ENCODE measurements around the gene DPY19L2.
"Not testable (repeated sequence)": the region's sequence is repeated elsewhere in the genome, so short reads cannot be mapped to it uniquely, and the experiment has no call there.

The DPY19L2 gene

DNA sequence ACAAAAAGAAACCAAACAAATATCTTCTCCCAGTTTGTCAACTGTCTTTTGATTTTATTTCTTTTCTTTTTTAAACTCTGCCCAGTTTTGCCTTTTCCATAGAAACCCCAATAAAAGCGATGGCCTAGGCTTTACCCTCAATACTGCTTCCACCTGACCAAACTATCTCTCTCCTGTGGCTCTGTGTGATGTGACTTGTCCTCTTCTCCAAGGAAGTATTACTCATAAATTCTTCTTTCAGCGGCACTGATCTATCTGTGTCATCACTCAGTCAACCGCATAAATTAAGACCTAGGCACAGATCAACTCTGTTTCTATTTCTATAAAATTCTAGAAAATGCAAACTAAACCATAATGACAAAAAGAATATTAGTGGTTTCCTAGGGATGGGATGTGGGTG, 9.8 kb downstream of the DPY19L2 start:
- DNase-seq, result not testable (repeated sequence)

DNA sequence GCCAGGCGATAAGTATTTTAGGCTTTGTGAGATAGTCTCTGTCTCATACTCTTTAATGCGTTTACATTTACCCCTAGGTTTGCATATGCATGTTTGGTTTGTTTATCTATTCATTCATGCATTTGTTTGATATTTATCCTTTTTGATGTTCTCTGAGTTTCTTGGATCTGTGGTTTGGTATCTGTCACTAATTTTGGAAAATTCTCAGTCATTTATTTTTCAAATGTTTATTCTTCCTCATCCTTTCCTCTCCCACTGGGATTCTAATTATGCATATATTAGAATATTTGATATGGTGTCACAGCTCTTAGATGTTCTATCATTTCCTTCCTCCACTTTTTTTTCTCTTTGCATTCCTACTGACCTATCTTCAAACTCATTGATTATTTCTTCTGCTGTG, 11.9 kb downstream of the DPY19L2 start:
- DNase-seq, result not testable (repeated sequence)

DNA sequence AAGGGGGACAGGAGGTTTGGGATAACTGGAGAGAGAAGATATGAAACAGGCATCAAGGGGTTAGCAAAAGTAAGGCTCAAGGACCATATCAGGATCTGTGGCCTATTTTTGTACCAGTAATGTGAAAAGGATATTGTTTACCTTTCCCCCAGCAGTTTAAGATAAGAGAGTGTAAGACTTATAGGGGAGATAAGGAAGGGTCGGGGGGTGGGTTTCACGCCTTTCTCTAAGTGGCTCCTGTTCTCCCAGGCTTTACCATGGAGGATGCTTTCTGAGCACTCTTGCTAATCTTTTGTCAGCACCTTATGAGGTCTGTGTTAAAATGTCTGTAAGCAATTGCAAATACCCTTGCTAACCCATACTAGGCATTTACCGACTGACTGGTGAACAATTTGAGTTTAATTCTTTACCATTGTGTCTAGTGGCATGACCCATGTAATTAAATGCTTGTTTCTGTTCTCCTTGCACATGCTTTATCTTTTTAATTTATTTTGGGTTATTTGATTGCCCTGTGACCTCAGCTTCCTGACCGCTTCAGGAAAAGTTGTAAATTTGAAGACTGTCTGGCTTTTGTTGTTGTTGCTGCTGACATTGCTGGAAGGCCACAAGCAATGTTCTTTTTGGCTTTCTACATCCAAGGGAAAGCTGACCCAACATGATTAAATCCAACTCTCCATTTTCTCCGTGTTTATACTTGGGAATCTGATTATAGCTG, 12.6 kb downstream of the DPY19L2 start:
- not testable (repeated sequence) for DNase-seq

DNA sequence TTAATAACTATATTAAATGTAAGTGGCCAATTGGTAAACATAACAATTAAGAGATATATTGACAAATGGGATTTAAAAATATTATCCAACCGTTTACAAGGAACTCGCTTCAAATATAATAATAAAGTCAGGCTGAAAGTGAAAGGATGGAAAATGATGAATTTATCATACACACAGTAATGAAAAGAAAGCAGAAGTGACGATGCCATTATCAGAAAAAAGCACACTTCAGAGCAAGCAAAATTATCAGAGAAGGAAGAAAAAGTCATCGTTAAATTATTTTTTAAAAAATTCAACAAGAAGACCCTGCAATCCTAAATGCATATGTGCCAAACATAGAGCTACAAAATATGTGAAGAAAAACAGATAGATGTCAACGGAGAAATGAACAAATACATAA, 13.8 kb downstream of the DPY19L2 start:
- DNase-seq, result not testable (repeated sequence)

DNA sequence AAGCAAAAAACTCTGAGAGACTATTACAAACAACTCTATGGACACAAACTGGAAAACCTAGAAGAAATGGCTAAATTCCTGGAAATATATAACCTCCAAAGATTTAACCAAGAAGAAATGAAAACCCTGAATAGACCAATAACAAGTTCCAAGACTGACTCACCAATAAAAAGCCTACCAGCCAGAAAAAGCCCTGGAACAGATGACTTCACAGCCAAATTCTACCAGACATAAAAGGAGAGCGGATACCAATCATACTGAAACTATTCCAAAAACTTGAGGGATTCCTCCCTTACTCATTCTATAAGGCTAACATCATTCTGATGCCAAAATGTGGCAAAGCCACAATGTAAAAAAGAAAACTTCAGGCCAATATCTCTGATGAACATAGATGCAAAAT, 18.8 kb downstream of the DPY19L2 start:
- DNase-seq, result not testable (repeated sequence)

DNA sequence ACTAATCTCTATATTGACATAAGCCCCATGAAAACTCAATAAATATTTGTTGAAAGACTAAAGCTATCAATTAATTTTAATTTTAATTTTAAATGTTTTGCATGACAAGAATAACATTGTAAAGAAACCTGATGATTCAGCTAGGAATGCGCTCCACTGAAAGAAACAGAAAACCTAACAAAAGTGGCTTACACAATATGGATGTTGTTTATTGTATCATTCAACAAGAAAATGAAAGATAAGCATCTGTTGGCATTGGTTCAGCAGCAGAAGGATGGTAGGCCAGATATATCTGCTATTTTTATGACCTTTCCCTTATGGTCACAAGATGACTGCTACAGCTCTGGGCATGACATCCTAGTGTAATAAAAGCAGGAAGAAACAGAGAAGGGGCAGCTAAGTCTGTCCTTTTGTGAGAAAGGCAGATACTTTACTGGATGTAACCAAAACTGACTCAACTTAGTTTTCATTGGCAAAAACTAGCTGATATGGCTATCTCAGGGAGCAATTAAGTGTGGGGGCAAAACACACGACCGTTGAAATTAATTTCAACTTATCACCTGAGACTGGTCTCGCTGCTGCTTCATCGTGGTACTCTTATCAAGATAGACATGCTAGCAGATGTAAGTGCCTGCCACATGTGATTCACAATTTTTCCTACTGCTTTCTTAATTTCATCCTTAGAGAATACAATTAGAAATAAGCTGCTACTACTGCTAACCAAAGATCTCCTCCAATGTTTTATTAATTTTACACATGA, 24.7 kb downstream of the DPY19L2 start:
- not testable (repeated sequence) for DNase-seq

DNA sequence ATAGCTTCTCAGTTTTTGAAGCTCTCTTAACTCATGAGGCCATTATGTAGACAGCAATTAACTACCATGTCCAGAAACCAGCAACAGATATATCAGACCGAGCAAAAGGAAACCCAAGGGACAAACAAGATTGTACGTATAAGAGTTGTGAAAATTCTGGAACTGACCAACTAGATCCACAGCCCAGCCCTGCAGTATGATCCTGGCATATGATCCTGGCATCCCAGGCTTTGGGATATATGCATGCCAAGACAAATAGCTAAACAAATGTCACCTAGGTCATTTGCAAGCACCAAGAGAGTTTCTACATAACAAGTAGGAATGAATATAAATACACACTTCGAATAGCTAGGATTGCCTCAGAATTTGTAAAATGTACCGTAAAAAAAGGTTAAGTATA, 44.0 kb downstream of the DPY19L2 start:
- not testable (repeated sequence) for DNase-seq

DNA sequence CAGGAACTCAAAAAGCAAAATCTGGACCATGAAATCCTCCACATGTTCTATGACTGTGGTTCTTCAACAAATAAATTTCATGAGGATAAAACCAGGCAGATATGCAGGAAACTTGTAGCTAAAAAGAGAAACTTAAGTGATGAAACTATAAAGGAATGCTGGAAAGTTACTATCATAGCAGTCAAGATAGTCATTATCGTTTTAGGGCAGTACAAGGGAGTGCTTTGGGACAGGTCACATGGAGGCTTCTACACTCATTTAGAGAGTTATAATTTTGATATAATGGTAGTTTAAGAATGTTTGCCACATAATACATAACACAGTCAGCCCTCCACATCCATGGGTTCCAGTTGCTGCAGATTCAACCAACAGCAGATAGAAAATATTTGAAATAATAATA, 52.7 kb downstream of the DPY19L2 start:
- not testable (repeated sequence) for DNase-seq

DNA sequence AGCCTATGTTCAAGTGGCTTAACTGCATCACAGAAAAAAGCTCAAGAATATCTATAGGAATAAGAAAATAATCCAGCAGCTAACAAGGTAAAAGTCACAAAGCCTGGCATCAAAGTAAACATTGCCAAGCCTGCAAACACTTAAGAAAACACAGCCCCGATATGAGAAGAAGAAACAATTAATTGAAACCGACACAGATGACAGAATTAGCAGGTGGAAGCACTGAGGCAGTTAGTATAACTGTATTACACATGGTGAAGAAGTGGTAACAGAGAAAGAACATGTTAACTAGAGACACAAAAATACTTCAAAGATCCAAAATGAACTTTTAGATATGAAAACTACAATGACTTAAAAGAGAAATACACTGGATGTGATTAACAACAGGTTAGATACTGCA, 57.0 kb downstream of the DPY19L2 start:
- not testable (repeated sequence) for DNase-seq

DNA sequence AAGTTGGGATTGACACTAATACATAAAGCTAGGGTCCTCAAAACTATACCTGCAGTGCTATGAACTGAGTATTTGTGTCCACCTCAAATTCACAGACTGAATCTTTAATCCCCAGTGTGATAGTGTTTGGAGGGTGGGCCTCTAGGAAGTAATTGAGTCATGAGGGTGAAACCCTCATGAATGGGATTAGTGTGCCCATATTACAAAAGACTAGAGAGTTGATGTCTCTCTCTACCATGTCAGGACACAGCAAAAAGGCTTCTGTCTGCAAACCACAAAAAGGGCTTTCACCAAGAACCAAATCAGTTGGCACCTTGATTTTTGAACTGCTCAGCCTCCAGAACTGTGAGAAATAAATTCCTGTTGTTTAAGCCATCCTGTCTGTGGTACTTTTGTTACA, 59.0 kb downstream of the DPY19L2 start:
- not testable (repeated sequence) for DNase-seq

DNA sequence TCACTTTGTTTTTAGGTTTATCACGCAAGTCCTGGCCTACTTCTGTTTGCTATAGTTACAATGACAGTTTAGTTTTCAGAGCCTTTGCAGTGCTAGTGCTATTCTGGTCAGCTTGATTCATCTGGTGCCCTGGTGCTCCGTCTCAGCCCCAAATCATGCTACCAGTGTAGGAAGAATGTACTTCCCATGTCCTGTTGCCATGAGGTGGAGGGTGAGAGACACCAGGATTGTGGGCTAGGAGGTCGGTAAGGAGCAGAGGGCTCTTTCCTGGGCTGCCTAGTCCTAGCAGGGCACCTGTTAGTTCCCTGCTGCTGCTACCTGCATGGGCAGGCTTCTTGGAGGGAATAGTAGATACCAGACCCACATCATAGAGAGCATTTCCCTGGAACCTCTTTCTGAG, 63.3 kb downstream of the DPY19L2 start:
- DNase-seq, result not testable (repeated sequence)

DNA sequence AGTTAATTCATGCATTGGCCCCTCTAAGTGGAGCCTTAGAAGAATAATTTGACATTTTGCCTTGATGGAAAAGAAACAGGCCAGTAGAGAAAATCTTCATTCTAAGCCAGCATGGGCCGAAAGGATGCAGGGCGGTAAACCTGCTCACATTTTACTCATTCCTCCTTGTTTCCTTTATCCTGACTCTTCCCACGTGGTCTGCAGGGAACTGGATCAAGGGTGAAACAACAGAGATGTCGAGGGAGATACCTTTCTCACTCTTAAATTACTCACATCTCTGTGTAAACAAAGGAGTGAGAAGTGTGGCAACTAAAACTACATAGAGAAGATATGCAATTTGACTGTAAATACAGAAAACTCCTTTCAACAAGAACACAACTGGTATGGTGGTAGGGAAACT, 73.5 kb downstream of the DPY19L2 start:
- DNase-seq, result not testable (repeated sequence)

DNA sequence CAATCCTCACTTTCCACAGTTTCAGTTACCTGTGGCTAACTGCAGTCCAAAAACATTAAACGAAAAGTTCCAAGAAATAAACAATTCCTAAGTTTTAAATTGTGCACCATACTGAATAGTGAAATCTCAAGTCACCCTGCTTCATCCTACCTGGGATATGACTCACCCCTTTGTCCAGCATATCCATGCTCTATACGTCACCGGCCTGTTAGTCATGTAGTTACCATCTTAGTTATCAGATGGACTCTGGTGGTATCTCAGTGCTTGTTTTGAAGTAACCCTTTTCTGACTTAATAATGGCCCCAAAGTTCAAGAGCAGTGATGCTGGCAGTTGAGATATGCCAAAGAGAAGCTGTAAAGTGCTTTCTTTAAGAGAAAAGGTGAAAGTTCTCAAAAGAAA, 83.9 kb downstream of the DPY19L2 start:
- DNase-seq, result not testable (repeated sequence)

DNA sequence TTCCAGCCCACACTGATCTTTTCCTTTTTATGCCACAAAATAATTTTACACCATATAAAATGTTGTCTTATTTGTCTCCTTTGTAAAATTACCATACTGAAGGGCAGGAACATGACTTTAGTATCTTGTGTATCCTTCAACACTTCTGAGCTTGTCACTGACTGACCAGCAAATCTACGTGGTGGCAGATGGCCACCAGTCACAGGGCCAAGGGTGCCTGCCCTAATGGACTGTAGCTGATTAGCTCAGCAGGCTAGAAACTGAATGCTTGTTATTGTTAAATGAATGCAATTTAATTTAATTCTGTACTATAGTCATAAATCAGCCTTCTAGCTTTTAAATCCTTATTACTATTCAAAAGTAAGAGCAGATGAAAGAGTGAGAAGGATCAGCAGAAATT, 85.0 kb downstream of the DPY19L2 start:
- not testable (repeated sequence) for DNase-seq

DNA sequence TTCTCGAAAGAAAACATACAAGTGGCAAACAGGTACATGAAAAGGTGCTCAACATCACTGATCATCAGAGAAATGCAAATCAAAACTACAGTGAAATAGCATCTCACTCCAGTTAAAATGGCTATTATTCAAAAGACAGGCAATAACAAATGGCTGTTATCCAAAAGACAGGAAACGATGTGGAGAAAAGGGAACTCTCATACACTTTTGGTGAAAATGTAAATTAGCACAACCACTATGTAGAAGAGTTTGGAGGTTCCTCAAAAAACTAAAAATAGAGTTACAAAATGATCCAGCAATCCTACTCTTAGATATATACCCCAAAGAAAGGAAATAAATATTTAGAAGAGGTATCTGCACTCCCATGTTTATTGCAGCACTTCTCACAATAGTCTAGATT, 90.7 kb downstream of the DPY19L2 start:
- DNase-seq, result not testable (repeated sequence)

DNA sequence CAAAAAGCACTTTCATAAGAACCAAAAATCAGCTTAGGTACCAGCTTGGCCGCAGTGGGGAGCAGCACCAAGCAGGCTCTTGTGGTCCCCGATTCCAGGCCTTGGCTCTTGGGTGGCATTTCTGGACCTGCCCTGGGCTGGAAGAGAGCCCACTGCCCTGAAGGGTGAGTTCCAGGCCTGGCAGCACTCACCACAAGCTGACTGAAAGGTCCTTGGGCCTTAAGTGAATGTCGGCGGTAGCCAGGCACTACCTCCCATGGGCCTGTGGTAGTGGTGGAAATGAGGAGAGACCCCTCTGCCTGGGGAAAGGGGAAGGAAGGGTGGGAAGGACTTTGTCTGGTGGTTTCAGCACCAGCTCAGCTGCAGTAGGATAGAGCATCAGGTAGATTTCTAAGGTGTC, 96.3 kb downstream of the DPY19L2 start:
- not testable (repeated sequence) for DNase-seq

DNA sequence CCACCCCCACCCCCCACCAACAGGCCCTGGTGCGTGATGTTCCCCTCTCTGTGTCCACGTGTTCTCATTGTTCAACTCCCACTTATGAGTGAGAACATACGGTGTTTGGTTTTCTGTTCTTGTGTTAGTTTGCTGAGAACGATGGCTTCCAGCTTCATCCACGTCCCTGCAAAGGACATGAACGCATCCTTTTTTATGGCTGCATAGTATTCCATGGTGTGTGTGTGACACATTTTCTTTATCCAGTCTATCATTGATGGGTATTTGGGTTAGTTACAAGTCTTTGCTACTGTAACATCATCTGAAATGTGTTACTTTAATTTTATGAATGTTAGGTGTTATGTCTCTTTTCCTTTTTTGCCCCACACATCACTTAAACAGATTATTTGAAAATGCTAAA, 109.8 kb downstream of the DPY19L2 start:
- DNase-seq, result not testable (repeated sequence)

DNA sequence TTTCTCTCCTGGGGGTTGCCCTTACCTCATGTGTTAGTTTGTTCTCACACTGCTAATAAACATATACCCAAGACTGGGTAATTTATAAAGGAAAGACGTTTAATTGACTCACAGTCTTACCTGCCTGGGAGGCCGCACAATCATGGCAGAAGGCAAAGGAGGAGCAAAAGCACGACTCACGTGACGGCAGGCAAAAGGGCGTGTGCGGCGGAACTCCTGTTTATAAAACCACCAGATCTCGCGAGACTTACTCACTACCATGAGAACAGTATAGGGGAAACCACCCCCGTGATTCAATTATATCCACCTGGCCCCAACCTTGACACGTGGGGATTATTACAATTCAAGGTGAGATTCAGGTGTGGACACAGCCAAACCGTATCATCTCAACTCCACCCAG, 116.9 kb downstream of the DPY19L2 start:
- DNase-seq, result not testable (repeated sequence)

DNA sequence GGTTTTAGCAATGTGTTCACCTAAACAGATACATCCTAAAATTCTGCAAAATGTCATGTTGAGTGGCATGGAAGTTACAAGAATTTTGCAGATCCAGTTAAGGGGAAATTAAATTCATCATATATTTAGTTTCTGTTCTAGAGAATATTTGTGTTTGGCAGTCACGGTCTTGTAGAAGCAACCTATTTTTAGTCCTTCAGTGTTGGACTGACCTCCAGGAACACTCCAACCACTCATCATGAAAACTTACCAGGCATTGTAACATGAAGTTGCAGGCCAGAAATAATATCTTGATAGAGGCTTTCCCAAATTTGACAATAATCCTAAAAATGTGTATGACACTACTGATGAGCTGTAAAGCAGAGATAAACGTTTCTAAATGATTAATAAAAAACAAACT, 119.3 kb downstream of the DPY19L2 start:
- not testable (repeated sequence) for DNase-seq

DNA sequence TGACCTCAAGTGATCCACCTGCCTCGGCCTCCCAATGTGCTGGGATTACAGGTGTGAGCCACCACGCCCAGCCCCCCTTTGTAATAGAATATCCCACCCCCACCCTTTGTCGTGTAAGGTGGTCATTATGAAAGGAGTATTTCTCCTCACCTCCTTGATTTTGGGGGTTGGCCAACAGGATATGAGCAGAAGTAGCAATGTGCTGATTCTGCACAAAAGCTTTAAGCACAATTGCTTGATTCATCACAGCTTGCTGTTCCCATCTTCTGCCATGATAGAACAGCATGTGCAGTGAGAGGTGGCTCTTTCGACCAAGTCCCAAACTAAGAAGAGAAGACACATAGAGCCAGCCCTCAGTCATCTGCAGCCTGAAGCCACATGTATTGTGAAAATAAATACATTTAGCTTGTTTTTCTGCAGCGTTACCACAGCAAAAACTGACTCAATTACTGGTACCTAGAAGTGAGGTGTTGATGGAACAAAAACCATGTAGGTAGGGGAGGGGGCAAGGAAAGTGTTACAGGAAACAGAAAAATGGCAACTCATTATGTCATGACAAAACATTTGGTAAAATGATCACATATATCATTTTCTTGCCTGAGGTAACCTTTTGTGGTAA, 122.9 kb downstream of the DPY19L2 start:
- DNase-seq, result not testable (repeated sequence)

DNA sequence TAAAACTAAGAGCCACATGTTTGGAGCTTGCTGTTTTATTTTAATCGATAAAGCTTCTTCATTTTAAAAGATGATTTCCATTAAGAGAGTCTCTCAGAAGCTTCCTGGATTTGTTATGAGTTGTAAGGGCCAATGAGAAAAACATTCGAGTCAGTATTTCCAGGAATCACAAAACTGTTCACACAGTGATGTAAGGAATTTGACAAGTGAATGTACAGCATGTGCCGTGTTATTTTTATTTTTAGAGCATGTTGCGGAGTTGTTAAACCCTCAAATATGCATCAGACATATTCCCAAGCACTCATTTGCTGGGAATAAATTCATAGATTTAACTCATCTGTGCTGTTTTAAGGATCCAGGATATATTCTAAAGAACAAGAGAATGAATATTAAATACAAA, 129.6 kb downstream of the DPY19L2 start:
- not testable (repeated sequence) for DNase-seq

DNA sequence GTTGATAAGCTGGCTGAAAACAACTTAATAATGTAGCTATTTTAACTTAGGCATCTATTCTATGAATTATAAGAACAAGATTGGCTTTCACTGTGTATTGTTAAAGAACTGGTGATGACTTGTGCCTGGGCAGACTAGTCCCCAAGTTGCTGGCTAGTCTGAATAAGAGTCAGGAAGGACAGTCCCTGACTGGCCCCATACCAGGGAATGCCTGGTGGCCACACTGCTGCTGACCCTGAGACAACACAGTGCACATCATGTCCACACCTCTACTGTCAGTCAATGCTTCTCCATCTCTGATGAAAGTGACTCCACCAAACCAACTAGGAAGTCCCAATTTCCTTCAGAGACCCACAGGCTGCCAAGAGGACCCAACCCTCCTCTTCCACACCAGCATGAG, 130.5 kb downstream of the DPY19L2 start:
- not testable (repeated sequence) for DNase-seq

DNA sequence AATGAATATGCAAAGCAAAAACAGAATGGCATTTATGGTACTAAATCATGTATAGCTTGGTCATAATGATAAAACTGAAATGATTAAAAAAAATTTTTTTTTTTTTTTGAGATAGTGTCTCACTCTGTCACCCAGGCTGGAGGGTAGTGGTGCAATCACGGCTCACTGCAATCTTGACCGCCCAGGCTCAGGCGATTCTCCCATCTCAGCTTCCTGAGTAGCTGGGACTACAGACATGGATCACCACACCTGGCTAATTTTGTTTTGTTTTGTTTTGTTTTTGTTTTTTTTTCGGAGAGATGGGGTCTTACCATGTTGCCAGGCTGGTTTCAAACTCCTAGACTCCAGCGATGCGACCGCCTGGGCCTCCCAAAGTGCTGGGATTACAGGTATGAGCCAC, 138.7 kb downstream of the DPY19L2 start:
- DNase-seq, result not testable (repeated sequence)

DNA sequence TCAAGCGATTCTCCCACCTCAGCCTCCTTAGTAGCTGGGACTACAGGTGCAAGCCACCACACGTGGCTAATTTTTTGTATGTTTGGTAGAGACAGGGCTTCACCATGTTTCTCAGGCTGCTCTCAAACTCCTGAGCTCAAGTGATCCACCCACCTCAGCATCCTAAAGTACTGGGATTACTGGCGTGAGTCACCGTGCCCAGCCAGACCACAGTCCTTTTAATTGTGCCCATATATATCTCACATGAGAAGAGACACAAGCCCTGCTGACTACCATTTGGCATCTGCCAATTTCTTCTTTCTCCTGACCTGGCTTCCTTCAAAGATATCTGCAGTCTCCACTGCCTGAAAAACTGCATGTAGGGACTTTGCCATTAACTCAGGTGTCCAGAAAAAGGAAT, 142.5 kb downstream of the DPY19L2 start:
- DNase-seq, result no peak
